HG03521 (cell line): ENCODE measurements around the gene NHSL1.

Experiments used
- ATAC-seq: cut with Tn5 transposase; IDR thresholded peaks from one replicate; pipeline ENCODE4 v1.9.1; 2021; ENCODE audit warnings: mild to moderate bottlenecking, moderate library complexity; ENCODE audit not compliant: unreplicated experiment

The NHSL1 gene

GRCh38 chr6:138382498-138383265 lies 116.6 kb downstream of the NHSL1 start:
- ATAC-seq, result no peak

DNA sequence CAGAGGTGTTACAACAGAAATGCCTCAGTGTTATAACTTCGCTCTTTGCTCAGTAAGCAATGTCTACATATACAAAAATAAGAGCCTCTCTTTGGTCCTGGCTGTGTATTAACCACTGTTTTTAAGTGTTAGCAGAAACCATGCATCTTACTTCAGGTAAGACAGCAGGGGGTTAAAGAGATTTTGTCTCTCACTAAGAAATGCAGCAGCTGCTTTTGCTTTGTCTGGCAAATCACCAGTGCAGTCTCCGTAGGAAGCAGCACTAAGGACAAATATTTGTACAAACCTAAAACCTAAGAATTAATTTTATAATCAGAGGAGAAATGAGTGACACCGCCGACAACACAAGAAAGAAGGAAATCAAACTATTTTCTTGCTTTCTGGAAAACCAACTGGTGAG lies 120.8 kb downstream of the NHSL1 start:
- ATAC-seq, result no peak

DNA sequence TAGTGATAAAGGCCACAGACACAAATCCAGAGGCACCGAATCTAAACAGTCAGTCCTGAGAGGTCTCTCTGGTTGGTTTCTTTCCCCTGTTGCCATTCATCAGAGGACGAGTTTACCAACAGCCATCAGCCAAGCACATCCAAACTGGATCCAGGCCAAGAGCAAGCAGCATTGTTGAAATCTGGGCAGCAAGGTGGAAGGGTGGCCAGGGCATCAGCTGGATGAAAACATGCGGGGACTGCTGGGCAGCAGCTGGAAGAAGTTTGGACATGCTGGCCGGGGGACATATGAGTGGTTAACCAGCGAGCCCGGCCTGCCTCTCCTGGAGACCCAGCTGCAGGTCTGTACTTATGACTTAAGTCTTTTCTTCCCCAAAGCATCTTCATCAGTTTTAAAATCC lies 121.5 kb downstream of the NHSL1 start, which contains the start of gene SMIM28:
SMIM28 (plus strand) TSS at position 62 of the 400 bp plus-strand sequence; CDS start at position 230, 168 bp downstream.
- ATAC-seq, result no peak

- ATAC-seq, result no peak
Measured at GRCh38 chr6:138377042-138377441, 122.3 kb downstream of the NHSL1 start.

DNA sequence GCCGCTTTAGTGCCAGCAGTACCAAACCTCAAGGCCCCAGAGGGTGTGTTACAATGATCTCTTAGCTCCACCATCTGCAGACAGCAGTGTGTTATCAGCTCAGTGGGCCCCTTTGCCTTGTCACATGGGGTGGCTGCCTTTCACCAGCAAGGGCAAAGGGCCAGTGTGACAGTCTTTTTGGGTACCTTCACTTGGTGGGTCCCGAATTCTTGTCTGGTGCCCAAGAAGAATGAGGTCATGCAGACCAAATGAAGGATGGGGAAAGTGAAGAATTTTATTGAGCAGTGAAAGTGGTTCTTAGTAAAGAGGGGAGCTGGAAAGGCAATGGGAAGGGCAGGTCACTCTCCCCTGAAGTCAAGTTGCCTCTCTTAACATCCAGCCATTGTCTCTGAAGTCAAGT lies 124.5 kb downstream of the NHSL1 start:
- ATAC-seq, result no peak

GRCh38 chr6:138374230-138374629 lies 125.1 kb downstream of the NHSL1 start:
- ATAC-seq, result no peak

DNA sequence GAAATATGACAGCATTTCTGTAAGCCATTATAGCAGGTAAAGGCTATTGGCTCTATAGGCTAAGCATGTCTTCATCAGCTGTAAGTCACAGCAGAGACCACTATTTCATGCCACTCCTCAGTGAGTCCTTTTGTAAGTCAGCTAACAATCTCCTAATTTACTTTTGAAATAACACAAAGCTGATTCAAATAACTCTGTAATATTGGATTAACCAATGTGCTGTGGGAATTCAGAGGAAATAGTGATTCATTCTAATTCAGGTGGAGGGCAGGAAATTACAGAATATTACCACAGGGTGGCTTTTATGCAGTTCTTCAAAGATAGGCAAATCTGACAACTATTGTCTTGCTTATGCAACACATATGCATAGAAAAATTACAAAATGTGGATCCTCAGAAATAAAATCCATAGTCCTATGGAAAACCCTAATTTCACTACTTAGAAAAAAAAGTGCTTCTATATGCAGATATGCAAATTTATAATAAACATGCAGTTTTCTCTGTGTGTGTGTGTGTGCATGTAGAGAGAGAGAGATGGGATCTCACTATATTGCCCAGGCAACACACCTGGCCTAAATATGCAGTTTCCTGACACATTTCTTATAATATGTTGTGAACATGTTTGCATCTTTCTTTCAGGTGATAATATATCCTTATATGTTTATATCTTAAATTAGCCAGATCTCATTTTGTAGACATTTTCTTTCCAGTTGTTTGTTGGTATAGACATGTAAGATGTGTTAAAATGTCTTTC lies 126.4 kb downstream of the NHSL1 start:
- no peak for ATAC-seq
